Common myeloid progenitor, CD34-positive (primary cell): ENCODE data around the gene SCMH1.
A peak's percentile ranks its signal among the peaks of the same experiment; 100 is the strongest.
"Not testable (repeated sequence)": the region's sequence is repeated elsewhere in the genome, so short reads cannot be mapped to it uniquely, and the experiment has no call there.

ENCODE experiments used
- CTCF ChIA-PET: fragments of 350-600 bp; sonication (Branson Sonifier 250); formaldehyde crosslinking; loops from one replicate; lab custom pipeline; 2021; ENCODE audit warnings: antibody characterized with exemption; lab: Charles Lee
- POLR2A ChIA-PET: fragments of 350-600 bp; sonication (Branson Sonifier 250); formaldehyde crosslinking; loops from one replicate; lab custom pipeline; 2021; ENCODE audit warnings: antibody characterized with exemption; lab: Charles Lee
- DNase-seq, 3 donors: peaks; one replicate each; pipeline versions ENCODE4 v3.0.0 to v3.0.0-alpha.2; 2013
- H3K27ac ChIP-seq, 2 experiments: 1 replicate in 1 of 2; 2 replicates in 1 of 2; pipeline ENCODE4 v1.7.0; 2013; ENCODE audit warnings: inconsistent platforms in 2 of 2, low read length in 2 of 2, mild to moderate bottlenecking in 2 of 2, low read depth in 1 of 2, moderate library complexity in 1 of 2; ENCODE audit not compliant: severe bottlenecking in 2 of 2, insufficient read depth in 1 of 2, poor library complexity in 1 of 2
- H3K27me3 ChIP-seq, 5 experiments: replicated peaks in 2 of 5; 1 replicate in 3 of 5; 2 replicates in 2 of 5; pipeline versions ENCODE4 v1.6.1 to v1.7.0; 2013; ENCODE audit warnings: low read length in 4 of 5, mild to moderate bottlenecking in 2 of 5, moderate library complexity in 2 of 5, inconsistent platforms in 1 of 5; ENCODE audit not compliant: insufficient read depth in 5 of 5, control insufficient read depth in 4 of 5
- H3K36me3 ChIP-seq, 4 experiments: 1 replicate in 2 of 4; 2 replicates in 2 of 4; pipeline versions ENCODE4 v1.6.1 to v1.7.0; 2013; ENCODE audit warnings: low read length in 3 of 4, control low read depth in 1 of 4, mild to moderate bottlenecking in 1 of 4; ENCODE audit not compliant: control insufficient read depth in 4 of 4, insufficient read depth in 4 of 4
- H3K4me1 ChIP-seq, 4 experiments: 1 replicate in 3 of 4; 2 replicates in 1 of 4; pipeline versions ENCODE4 v1.6.1 to v1.7.1; 2013; ENCODE audit warnings: low read length in 3 of 4, mild to moderate bottlenecking in 3 of 4, control low read depth in 1 of 4, inconsistent platforms in 1 of 4, moderate library complexity in 1 of 4; ENCODE audit not compliant: control insufficient read depth in 4 of 4, insufficient read depth in 4 of 4; ENCODE audit errors: control extremely low read depth in 1 of 4
- H3K4me3 ChIP-seq, 7 experiments: 1 replicate in 4 of 7; 2 replicates in 3 of 7; pipeline versions ENCODE4 v1.5.1 to v1.7.0; 2013; ENCODE audit warnings: mild to moderate bottlenecking in 7 of 7, low read length in 6 of 7, moderate library complexity in 6 of 7, inconsistent platforms in 2 of 7, low read depth in 2 of 7, control low read depth in 1 of 7; ENCODE audit not compliant: insufficient read depth in 4 of 7, control insufficient read depth in 1 of 7; ENCODE audit errors: extremely low read depth in 1 of 7
- H3K9me3 ChIP-seq, 5 experiments: 1 replicate in 4 of 5; 2 replicates in 1 of 5; pipeline versions ENCODE4 v1.6.1 to v1.7.1; 2013; ENCODE audit warnings: low read length in 4 of 5, mild to moderate bottlenecking in 2 of 5, inconsistent platforms in 1 of 5, low read depth in 1 of 5, moderate library complexity in 1 of 5; ENCODE audit not compliant: control insufficient read depth in 4 of 5, insufficient read depth in 2 of 5; ENCODE audit errors: control extremely low read depth in 1 of 5
- WGBS: methylation state at CpG from one replicate; pipeline ENCODE4 v1.1.5; 2013; ENCODE audit not compliant: insufficient coverage; 5-methylcytosine and 5-hydroxymethylcytosine counted together

The SCMH1 gene

GRCh38 chr1:41122851-41123518 is 119.1 kb downstream of the SCMH1 start:
- DNase-seq = peak; percentile 14 to 40 (median 33)
- POLR2A ChIA-PET = no interaction called here
- 97% methylated on average over 4 of the region's 8 CpGs for whole genome bisulfite sequencing

GRCh38 chr1:41122148-41122547 is 120.0 kb downstream of the SCMH1 start:
- H3K4me3 ChIP-seq = no peak overlapping the region
- no peak for DNase-seq
- H3K9me3 ChIP-seq = no peaks in the 10 kb centered on the region
- peaks cover 5 to 39% (median 8%) of the 10 kb centered on the region in 4 experiments for H3K36me3 ChIP-seq
- POLR2A ChIA-PET = no interaction called here
- no peaks in the 10 kb centered on the region for H3K27me3 ChIP-seq
- no peak overlapping the region for H3K27ac ChIP-seq
- H3K4me1 ChIP-seq = peaks cover 0 to 3% (median 0%) of the 10 kb centered on the region in 4 experiments
- CTCF ChIA-PET = interaction anchor here (1.4 kb wide), 1 partner anchor 18 kb away, joined by 3 read pairs; no protein-coding TSS in a partner anchor

More at GRCh38 chr1:41122851-41123518, 119.1 kb downstream of the SCMH1 start:
- H3K4me1 ChIP-seq = peaks cover 0 to 3% (median 0%) of the 10 kb centered on the region in 4 experiments
- H3K36me3 ChIP-seq = peaks cover 5 to 37% (median 6%) of the 10 kb centered on the region in 4 experiments
- H3K27ac ChIP-seq = no peak overlapping the region
- H3K27me3 ChIP-seq = no peaks in the 10 kb centered on the region
- H3K9me3 ChIP-seq = no peaks in the 10 kb centered on the region
- CTCF ChIA-PET = interaction anchor here (0.6 to 1.4 kb wide), 2 partner anchors 19 to 109 kb away, joined by 3 read pairs; no protein-coding TSS in a partner anchor
- no peak overlapping the region for H3K4me3 ChIP-seq

GRCh38 chr1:41118645-41119044 is 123.5 kb downstream of the SCMH1 start:
- Histone ChIP-seq H3K36me3 (peaks cover 6 to 38% (median 20%) of the 10 kb centered on the region in 4 experiments), H3K4me1 (peaks cover 0 to 3% (median 0%) of the 10 kb centered on the region in 4 experiments), H3K9me3 (no peaks in the 10 kb centered on the region), H3K27me3 (no peaks in the 10 kb centered on the region), H3K27ac (no peak overlapping the region), H3K4me3 (no peak overlapping the region)
- CTCF ChIA-PET = no interaction called here
- POLR2A ChIA-PET = no interaction called here
- no peak for DNase-seq

- H3K4me3 ChIP-seq, POLR2A ChIA-PET, CTCF ChIA-PET, H3K9me3 ChIP-seq, H3K27ac ChIP-seq, H3K27me3 ChIP-seq, DNase-seq, H3K4me1 ChIP-seq: not testable (repeated sequence)
- peaks cover 10 to 43% (median 26%) of the 10 kb centered on the region in 4 experiments for H3K36me3 ChIP-seq
- 96% methylated on average over 8 of the region's 15 CpGs for WGBS
Observed at GRCh38 chr1:41117241-41117640, 124.9 kb downstream of the SCMH1 start.

- ChIA-PET CTCF (no interaction called here), POLR2A (no interaction called here)
- Histone ChIP-seq H3K9me3 (no peaks in the 10 kb centered on the region), H3K4me3 (no peak overlapping the region), H3K4me1 (no peaks in the 10 kb centered on the region), H3K27me3 (no peaks in the 10 kb centered on the region), H3K36me3 (peaks cover 9 to 54% (median 33%) of the 10 kb centered on the region in 4 experiments), H3K27ac (no peak overlapping the region)
- DNase-seq = no peak
- WGBS = no CpG with 5 or more reads among the region's 1 CpG
Observed at GRCh38 chr1:41110736-41111135, 131.4 kb downstream of the SCMH1 start.

GRCh38 chr1:41110286-41110685 is 131.8 kb downstream of the SCMH1 start:
- ChIA-PET POLR2A (no interaction called here), CTCF (no interaction called here)
- Histone ChIP-seq H3K36me3 (peaks cover 6 to 54% (median 33%) of the 10 kb centered on the region in 4 experiments), H3K27ac (no peak overlapping the region), H3K4me3 (no peak overlapping the region), H3K4me1 (no peaks in the 10 kb centered on the region), H3K27me3 (no peaks in the 10 kb centered on the region), H3K9me3 (no peaks in the 10 kb centered on the region)
- WGBS = no CpG with 5 or more reads among the region's 1 CpG
- DNase-seq = no peak

GRCh38 chr1:41109310-41110197 is 132.6 kb downstream of the SCMH1 start:
- peak overlapping the region in 1 of 2 experiments; percentile 12 for H3K27ac ChIP-seq
- DNase-seq = no peak
- CTCF ChIA-PET = no interaction called here
- H3K4me3 ChIP-seq = no peak overlapping the region
- H3K36me3 ChIP-seq = peaks cover 5 to 54% (median 32%) of the 10 kb centered on the region in 4 experiments
- POLR2A ChIA-PET = no interaction called here
- no peaks in the 10 kb centered on the region for H3K4me1 ChIP-seq
- H3K9me3 ChIP-seq = no peaks in the 10 kb centered on the region
- no peaks in the 10 kb centered on the region for H3K27me3 ChIP-seq
- WGBS = 100% methylated on average over 3 of the region's 4 CpGs
